ENCODE measurements around the gene KBTBD2. TPM values are rescaled to one million over a fixed set of nuclear protein-coding genes. Genes with fewer than 3 reads are reported as not detected.
A peak's percentile ranks its signal among the peaks of the same experiment; 100 is the strongest.
"Not testable (repeated sequence)": the region's sequence is repeated elsewhere in the genome, so short reads cannot be mapped to it uniquely, and the experiment has no call there.

The KBTBD2 gene
- total RNA-seq, 1 experiment from 2014 or later = 49.4 TPM

- not testable (repeated sequence) for DNase-seq (ENCODE audit: low spot score)
These were observed 35.5 kb downstream of the KBTBD2 start for GRCh38 chr7:32855837-32856775.

GRCh38 chr7:32850654-32851053, 40.9 kb downstream of the KBTBD2 start:
- not testable (repeated sequence) for DNase-seq (ENCODE audit: low spot score)

- DNase-seq (ENCODE audit: low spot score) = not testable (repeated sequence)
These were observed 42.9 kb downstream of the KBTBD2 start for GRCh38 chr7:32848655-32849054.

- DNase-seq (ENCODE audit: low spot score) = peak; percentile 88
These were observed 44.8 kb downstream of the KBTBD2 start for GRCh38 chr7:32846630-32847225.

GRCh38 chr7:32844748-32845147, 46.8 kb downstream of the KBTBD2 start:
- DNase-seq (ENCODE audit: low spot score) = not testable (repeated sequence)

GRCh38 chr7:32843763-32844162, 47.8 kb downstream of the KBTBD2 start:
- DNase-seq (ENCODE audit: low spot score) = not testable (repeated sequence)

- not testable (repeated sequence) for DNase-seq (ENCODE audit: low spot score)
These were observed 51.7 kb downstream of the KBTBD2 start for GRCh38 chr7:32839846-32840245.

- not testable (repeated sequence) for DNase-seq (ENCODE audit: low spot score)
These were observed 62.4 kb downstream of the KBTBD2 start for GRCh38 chr7:32828996-32829752.

Other genes with a start within 250 kb of the KBTBD2 start
- gene FKBP9, start 65.7 kb upstream of the KBTBD2 start, total RNA-seq (2014; rRNA removed; shearing (Covaris generic)) = 167 and 188 TPM in 2 replicates
- gene NT5C3A, start 171.0 kb upstream of the KBTBD2 start, total RNA-seq (2014; rRNA removed; shearing (Covaris generic)) = 41.2 and 51.6 TPM in 2 replicates
- gene RP9, start 217.6 kb upstream of the KBTBD2 start, total RNA-seq (2014; rRNA removed; shearing (Covaris generic)) = 15.8 and 24.9 TPM in 2 replicates
- 14.7 and 14.9 TPM in 2 replicates for gene BBS9, start 237.8 kb upstream of the KBTBD2 start, total RNA-seq (2014; rRNA removed; shearing (Covaris generic))